Endothelial cell of umbilical vein (primary cell): ENCODE results near the gene ADAM8. TPM values are rescaled to one million over a fixed set of nuclear protein-coding genes. Genes with fewer than 3 reads are reported as not detected.

Experiments
- BruUV-seq: library from RNA; stranded (reverse); fragments of 400-500 nt; replicated peaks from 2 replicates; lab custom pipeline; 2021; lab: Mats Ljungman, UMichigan
- CTCF ChIA-PET: fragments of 300-600, 350-600 bp; sonication (Branson Sonifier 250); formaldehyde crosslinking; loops from one replicate; lab custom pipeline; 2021; ENCODE audit warnings: antibody characterized with exemption, inconsistent platforms; lab: Charles Lee
- POLR2A ChIA-PET: fragments of 300-600, 350-600 bp; sonication (Branson Sonifier 250); formaldehyde crosslinking; loops from one replicate; lab custom pipeline; 2021; ENCODE audit warnings: antibody characterized with exemption, inconsistent platforms; lab: Charles Lee
- DNase-seq: peaks from one replicate; pipeline ENCODE4 v3.0.0-alpha.2; 2011; ENCODE audit warnings: low read depth, low spot score
- FAIRE-seq: peaks from 2 replicates; lab custom pipeline; 2011; peaks lifted over from hg19 to GRCh38; lab: Jason Lieb, UNC
- H2AFZ ChIP-seq: 2 replicates; pipeline ENCODE4 v1.6.0; 2012; ENCODE audit warnings: low read depth, low read length, control low read depth, inconsistent platforms
- H3K27ac ChIP-seq: 2 replicates; pipeline ENCODE4 v1.5.1; 2011; ENCODE audit warnings: low read depth, mild to moderate bottlenecking, control low read depth, low read length, moderate library complexity; ENCODE audit not compliant: insufficient read depth
- H3K27me3 ChIP-seq, 2 experiments: 2 replicates each; pipeline versions ENCODE4 v1.6.0 to v1.6.1; 2011; ENCODE audit warnings: low read length in 2 of 2, mixed read lengths in 1 of 2; ENCODE audit not compliant: control insufficient read depth in 2 of 2, insufficient read depth in 2 of 2
- H3K36me3 ChIP-seq, 2 experiments: 2 replicates in 1 of 2; 3 replicates in 1 of 2; pipeline ENCODE4 v1.5.1; 2011; ENCODE audit warnings: low read length in 2 of 2, mild to moderate bottlenecking in 1 of 2, moderate library complexity in 1 of 2; ENCODE audit not compliant: control insufficient read depth in 2 of 2, insufficient read depth in 2 of 2; ENCODE audit errors: extremely low read depth in 1 of 2
- H3K4me1 ChIP-seq: 3 replicates; pipeline ENCODE4 v1.5.1; 2011; ENCODE audit warnings: mild to moderate bottlenecking, low read length; ENCODE audit not compliant: control insufficient read depth, insufficient read depth; ENCODE audit errors: extremely low read depth
- H3K4me2 ChIP-seq: 2 replicates; pipeline ENCODE4 v1.6.1; 2011; ENCODE audit warnings: low read length, control low read depth, mixed read lengths; ENCODE audit not compliant: insufficient read depth
- H3K4me3 ChIP-seq, 3 experiments: fragments of 200-600 bp in 1 of 3; sonication (generic), shearing (Covaris generic) in 1 of 3; replicated peaks in 1 of 3; 2 replicates each; pipeline ENCODE4 v1.5.1; 2011 to 2016; ENCODE audit warnings: control low read depth in 3 of 3, low read length in 3 of 3, mild to moderate bottlenecking in 2 of 3, inconsistent platforms in 1 of 3, low read depth in 1 of 3, moderate library complexity in 1 of 3; ENCODE audit not compliant: insufficient read depth in 1 of 3
- H3K79me2 ChIP-seq: 2 replicates; pipeline ENCODE4 v1.6.0; 2012; ENCODE audit warnings: low read length, inconsistent platforms; ENCODE audit not compliant: control insufficient read depth, insufficient read depth
- H3K9ac ChIP-seq: replicated peaks from 2 replicates; pipeline ENCODE3; 2011; ENCODE audit warnings: low read length, control low read depth; ENCODE audit not compliant: insufficient read depth; ENCODE audit errors: extremely low read depth
- H3K9me1 ChIP-seq: replicated peaks from 3 replicates; pipeline ENCODE4 v1.6.0; 2011; ENCODE audit warnings: mild to moderate bottlenecking, low read length; ENCODE audit not compliant: control insufficient read depth, insufficient read depth; ENCODE audit errors: extremely low read depth
- H3K9me3 ChIP-seq: replicated peaks from 2 replicates; pipeline ENCODE4 v1.5.1; 2012; ENCODE audit warnings: low read length, inconsistent platforms; ENCODE audit not compliant: control insufficient read depth, insufficient read depth
- H4K20me1 ChIP-seq: replicated peaks from 2 replicates; pipeline ENCODE3; 2011; ENCODE audit warnings: mild to moderate bottlenecking, low read length; ENCODE audit not compliant: control insufficient read depth, insufficient read depth; ENCODE audit errors: extremely low read depth
- EZH2 ChIP-seq: IDR thresholded peaks from 2 replicates; pipeline ENCODE4 v1.6.1; 2012; ENCODE audit warnings: borderline replicate concordance, low read depth, mild to moderate bottlenecking, moderate library complexity, low read length, inconsistent platforms; ENCODE audit not compliant: severe bottlenecking
- FOS ChIP-seq: IDR thresholded peaks from 2 replicates; pipeline ENCODE4 v1.6.1; 2011; ENCODE audit warnings: mild to moderate bottlenecking, low read length, moderate library complexity, borderline replicate concordance; ENCODE audit not compliant: insufficient read depth
- MYC ChIP-seq: IDR thresholded peaks from one replicate; pipeline ENCODE4 v1.6.1; 2011; ENCODE audit warnings: mild to moderate bottlenecking, low read depth, low read length
- POLR2A ChIP-seq: IDR thresholded peaks from 2 replicates; pipeline ENCODE4 v1.6.1; 2012; ENCODE audit warnings: low read depth, mild to moderate bottlenecking, control low read depth, low read length
- POLR2AphosphoS5 ChIP-seq: IDR thresholded peaks from 2 replicates; pipeline ENCODE4 v1.6.1; 2012; ENCODE audit warnings: low read depth, mild to moderate bottlenecking, control low read depth, low read length, moderate library complexity; ENCODE audit not compliant: insufficient read depth
- dilution Hi-C: fragments of 300-500 bp; cut with MboI; formaldehyde crosslinking; loops from one replicate; pipeline ENCODE4 v1.15.0; 2019; ENCODE audit warnings: low sequenced_read_pairs; ENCODE audit not compliant: extremely low pct_ligation_motif_present
- intact Hi-C: fragments of 100-400 bp; cut with micrococcal nuclease; formaldehyde crosslinking; loops from one replicate; pipeline ENCODE4 v1.10.0; 2022
- polyA plus RNA-seq, 4 experiments: library from polyadenylated mRNA; depleted of rRNA in 3 of 4; stranded (reverse) in 3 of 4; unstranded in 1 of 4; fragments of >200 nt; gene quantifications; 2 replicates each; pipeline versions ENCODE4 v1.2.1 to v1.2.3, GENCODE V29; 2011 to 2012; ENCODE audit warnings: missing spikeins in 1 of 4
- total RNA-seq: library from RNA; stranded (reverse); gene quantifications from 2 replicates; pipeline ENCODE4 v1.2.3, GENCODE V29; 2021
- TF ChIP-seq, protein P1 (sequence below), 2 donors: IDR thresholded peaks; 1 replicate in 1 of 2; 2 replicates in 1 of 2; pipeline ENCODE4 v1.5.1; 2011; ENCODE audit warnings: low read length in 2 of 2, mild to moderate bottlenecking in 2 of 2, moderate library complexity in 2 of 2, control low read depth in 1 of 2, inconsistent platforms in 1 of 2, low read depth in 1 of 2; ENCODE audit not compliant: insufficient read depth in 1 of 2; ENCODE audit errors: extremely low read depth in 1 of 2
- TF ChIP-seq, protein P2 (sequence below): IDR thresholded peaks from 2 replicates; pipeline ENCODE4 v1.6.1; 2011; ENCODE audit not compliant: insufficient read depth, insufficient read length

The ADAM8 gene
- total and polyA plus RNA-seq, 2 donors (not counting 3 experiments of a cell fraction or from before 2014, with no cell fraction given), result 0.51 to 0.55 TPM

DNA sequence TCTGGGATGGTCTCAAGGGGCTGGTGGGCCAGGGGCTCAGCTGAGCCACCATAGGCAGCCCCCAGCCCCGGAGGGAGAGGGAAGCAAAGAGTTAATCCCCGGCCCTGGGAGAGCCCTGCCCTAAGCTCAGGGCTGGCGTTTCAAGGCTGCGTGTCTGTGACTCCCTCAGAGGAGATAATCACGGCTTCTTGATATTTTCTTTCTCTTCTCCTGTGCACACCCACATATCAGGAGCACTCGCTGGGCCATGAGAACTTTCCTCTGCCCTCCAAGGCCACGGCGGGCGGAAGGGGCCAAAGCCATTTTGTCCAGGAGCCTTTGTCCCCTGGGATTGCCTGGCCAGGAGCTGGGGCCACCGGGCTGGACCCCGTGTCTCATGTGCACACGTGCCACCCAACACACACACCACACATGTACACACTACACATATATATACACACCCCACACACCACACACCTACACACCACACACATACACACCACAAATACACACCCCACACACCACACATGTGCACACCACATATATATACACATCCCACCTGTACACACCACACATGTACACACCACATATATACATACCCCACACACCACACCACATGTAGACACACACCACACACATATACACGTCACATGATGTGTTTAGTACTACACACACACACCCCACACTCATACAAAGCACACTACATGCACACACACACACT, 22.1 kb downstream of the ADAM8 start:
- peaks cover 21% of the 10 kb centered on the region for H3K4me1 ChIP-seq
- no peak for TF ChIP-seq FOS
- TF ChIP-seq, protein P1, sequence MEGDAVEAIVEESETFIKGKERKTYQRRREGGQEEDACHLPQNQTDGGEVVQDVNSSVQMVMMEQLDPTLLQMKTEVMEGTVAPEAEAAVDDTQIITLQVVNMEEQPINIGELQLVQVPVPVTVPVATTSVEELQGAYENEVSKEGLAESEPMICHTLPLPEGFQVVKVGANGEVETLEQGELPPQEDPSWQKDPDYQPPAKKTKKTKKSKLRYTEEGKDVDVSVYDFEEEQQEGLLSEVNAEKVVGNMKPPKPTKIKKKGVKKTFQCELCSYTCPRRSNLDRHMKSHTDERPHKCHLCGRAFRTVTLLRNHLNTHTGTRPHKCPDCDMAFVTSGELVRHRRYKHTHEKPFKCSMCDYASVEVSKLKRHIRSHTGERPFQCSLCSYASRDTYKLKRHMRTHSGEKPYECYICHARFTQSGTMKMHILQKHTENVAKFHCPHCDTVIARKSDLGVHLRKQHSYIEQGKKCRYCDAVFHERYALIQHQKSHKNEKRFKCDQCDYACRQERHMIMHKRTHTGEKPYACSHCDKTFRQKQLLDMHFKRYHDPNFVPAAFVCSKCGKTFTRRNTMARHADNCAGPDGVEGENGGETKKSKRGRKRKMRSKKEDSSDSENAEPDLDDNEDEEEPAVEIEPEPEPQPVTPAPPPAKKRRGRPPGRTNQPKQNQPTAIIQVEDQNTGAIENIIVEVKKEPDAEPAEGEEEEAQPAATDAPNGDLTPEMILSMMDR (IDR thresholded peaks at IDR 0.05; ENCODE audit: extremely low read depth in 1 of 2, insufficient read depth in 1 of 2, low read depth in 1 of 2, low read length in 2 of 2), result no peak
- no peak overlapping the region for H3K27ac ChIP-seq
- no peaks in the 10 kb centered on the region for H3K9me3 ChIP-seq
- no peaks in the 10 kb centered on the region for H3K36me3 ChIP-seq
- DNase-seq (no peak), FAIRE-seq (no peak)
- intact Hi-C loops, result no loop called here
- dilution Hi-C loops, result no loop called here
- no peak overlapping the region for H3K9ac ChIP-seq
- H3K79me2 ChIP-seq, result no peaks in the 10 kb centered on the region
- no peaks in the 10 kb centered on the region for H4K20me1 ChIP-seq
- no peak overlapping the region for H3K4me2 ChIP-seq
- H2AFZ ChIP-seq, result no peak overlapping the region
- no peak overlapping the region for H3K4me3 ChIP-seq
- no peaks in the 10 kb centered on the region for H3K27me3 ChIP-seq
- POLR2A ChIA-PET, result no interaction called here
- CTCF ChIA-PET, result no interaction called here
- BruUV-seq, result no TSS peak
- H3K9me1 ChIP-seq, result no peaks in the 10 kb centered on the region

DNA sequence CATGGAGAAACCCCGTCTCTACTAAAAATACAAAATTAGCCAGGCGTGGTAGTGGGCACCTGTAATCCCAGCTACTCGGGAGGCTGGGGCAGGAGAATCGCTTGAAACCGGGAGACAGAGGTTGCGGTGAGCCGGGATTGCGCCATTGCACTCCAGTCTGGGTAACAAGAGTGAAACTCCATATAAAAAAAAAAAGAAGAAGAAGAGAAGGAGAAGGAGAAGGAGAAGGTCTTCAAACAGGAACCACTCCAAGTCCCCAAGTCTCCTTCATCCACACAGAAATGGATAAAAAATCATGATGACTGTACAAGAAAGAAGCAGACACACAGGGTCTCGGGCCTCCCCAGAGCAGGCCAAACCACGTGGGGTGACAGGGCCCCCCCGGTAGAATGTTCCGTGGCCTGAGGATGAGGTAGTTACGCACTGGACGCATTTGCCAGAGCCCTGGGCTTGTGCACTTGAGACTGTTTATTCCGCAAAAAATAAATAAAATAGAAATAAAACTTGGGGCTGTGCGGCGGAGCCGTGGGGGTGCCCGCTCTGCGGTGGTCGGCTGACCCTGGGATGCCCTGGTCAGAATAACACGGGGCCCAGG, 23.2 kb downstream of the ADAM8 start:
- Histone ChIP-seq H3K79me2 (no peaks in the 10 kb centered on the region), H3K27me3 (no peaks in the 10 kb centered on the region), H3K9ac (no peak overlapping the region), H3K27ac (no peak overlapping the region), H3K36me3 (no peaks in the 10 kb centered on the region), H3K4me1 (peaks cover 14% of the 10 kb centered on the region), H3K4me3 (no peak overlapping the region), H4K20me1 (no peaks in the 10 kb centered on the region), H3K9me1 (no peaks in the 10 kb centered on the region), H3K9me3 (no peaks in the 10 kb centered on the region), H2AFZ (no peak overlapping the region), H3K4me2 (no peak overlapping the region)
- POLR2A ChIA-PET, result no interaction called here
- FAIRE-seq (no peak), DNase-seq (no peak)
- no TSS peak for BruUV-seq
- dilution Hi-C loops (no loop called here), intact Hi-C loops (no loop called here)
- CTCF ChIA-PET, result no interaction called here
- TF ChIP-seq FOS (no peak), POLR2A (no peak), EZH2 (no peak), POLR2AphosphoS5 (no peak), MYC (no peak)
- TF ChIP-seq, protein P2, sequence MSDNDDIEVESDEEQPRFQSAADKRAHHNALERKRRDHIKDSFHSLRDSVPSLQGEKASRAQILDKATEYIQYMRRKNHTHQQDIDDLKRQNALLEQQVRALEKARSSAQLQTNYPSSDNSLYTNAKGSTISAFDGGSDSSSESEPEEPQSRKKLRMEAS, result no peak
- TF ChIP-seq, protein P1 (IDR thresholded peaks at IDR 0.05; ENCODE audit: extremely low read depth in 1 of 2, insufficient read depth in 1 of 2, low read depth in 1 of 2, low read length in 2 of 2), result no peak
